ENCODE data around the gene ALX4. TPM values are rescaled to one million over a fixed set of nuclear protein-coding genes. Genes with fewer than 3 reads are reported as not detected.

Gene ALX4
- total and polyA plus RNA-seq, 2 of the 8 experiments (the other 6 are each of a cell fraction or from before 2014, with no cell fraction given) = not detected

GRCh38 chr11:44324222-44324621, 14.3 kb upstream of the ALX4 start:
- Histone ChIP-seq H2BK15ac (ENCODE audit: low read length) (no peak overlapping the region), H3K4me1 (replicated peaks in 1 of 4; ENCODE audit: control insufficient read depth in 3 of 4, insufficient read depth in 4 of 4, low read length in 3 of 4) (peaks cover 0 to 13% (median 8%) of the 10 kb centered on the region in 4 experiments; a peak in 6 of 7 replicates), H3K4me3 (ENCODE audit: extremely low read depth in 1 of 4, insufficient read depth in 2 of 4, low read depth in 3 of 4, low read length in 4 of 4) (no peak overlapping the region), H3K4ac (replicated peaks; ENCODE audit: insufficient read length, low read depth, low read length) (no peak overlapping the region), H3K27me3 (replicated peaks in 1 of 4; ENCODE audit: control insufficient read depth in 3 of 4, extremely low read depth in 1 of 4, insufficient read depth in 3 of 4, low read length in 3 of 4) (peaks cover 56 to 93% (median 87%) of the 10 kb centered on the region in 4 experiments), H2BK12ac (ENCODE audit: low read depth, low read length) (no peak overlapping the region; the same call in 1 of the 2 replicates), H2BK5ac (ENCODE audit: low read depth, low read length) (no peak overlapping the region), H3K27ac (ENCODE audit: low read depth, low read length) (no peak overlapping the region), H3K23ac (ENCODE audit: insufficient read length) (no peak overlapping the region), H3K23me2 (ENCODE audit: low read depth, low read length) (no peaks in the 10 kb centered on the region; the same call in 1 of the 2 replicates), H3K36me3 (ENCODE audit: control insufficient read depth in 2 of 4, insufficient read depth in 4 of 4, low read length in 3 of 4) (no peaks in the 10 kb centered on the region), H4K91ac (replicated peaks; ENCODE audit: insufficient read length, low read length) (no peak overlapping the region), H2AK5ac (ENCODE audit: low read depth, low read length) (no peak overlapping the region), H3K9ac (replicated peaks in 1 of 4; ENCODE audit: extremely low read depth in 1 of 4, low read depth in 3 of 4, low read length in 3 of 4) (no peak overlapping the region), H3K56ac (replicated peaks; ENCODE audit: insufficient read length, low read depth, low read length) (no peak overlapping the region), H4K8ac (ENCODE audit: extremely low read depth, insufficient read depth, low read length) (no peak overlapping the region), H4K5ac (ENCODE audit: insufficient read length, low read depth, low read length) (no peak overlapping the region), H2AFZ (ENCODE audit: low read length) (no peak overlapping the region), H4K20me1 (replicated peaks in 1 of 2; ENCODE audit: control insufficient read depth in 1 of 2, insufficient read depth in 2 of 2, low read length in 2 of 2) (peaks cover 6% of the 10 kb centered on the region in 2 experiments), H3K18ac (ENCODE audit: extremely low read depth, low read length) (no peak overlapping the region), H3K79me2 (ENCODE audit: control insufficient read depth in 1 of 2, insufficient read depth in 2 of 2, low read length in 2 of 2) (no peaks in the 10 kb centered on the region), H2BK120ac (replicated peaks; ENCODE audit: low read depth, low read length) (no peak overlapping the region), H2BK20ac (ENCODE audit: low read length) (no peak overlapping the region), H3K4me2 (ENCODE audit: insufficient read depth in 1 of 2, low read depth in 2 of 2, low read length in 2 of 2) (no peak overlapping the region), H3K9me3 (ENCODE audit: insufficient read depth in 2 of 2, low read depth in 1 of 2, low read length in 1 of 2) (no peaks in the 10 kb centered on the region), H3K14ac (ENCODE audit: insufficient read length) (no peak overlapping the region), H3K79me1 (ENCODE audit: low read depth, low read length) (no peaks in the 10 kb centered on the region)
- no peak for FAIRE-seq
- 86% methylated on average over 1 of the region's 1 CpG; no CpG with 5 or more reads in 1 of the 2 experiments for WGBS, 2 experiments (ENCODE audit: extremely low coverage in 1 of 2, insufficient coverage in 1 of 2, insufficient read length in 1 of 2, insufficient replicate concordance in 2 of 2, low coverage in 1 of 2, low lambda C conversion rate in 2 of 2, missing lambda C conversion rate in 1 of 2)
- ChIA-PET CTCF (ENCODE audit: partially characterized antibody) (interaction anchor here (0.5 to 3.7 kb wide), 13 partner anchors 9 to 220 kb away, joined by 3 to 27 read pairs (median 4); no protein-coding TSS in a partner anchor), POLR2A (ENCODE audit: partially characterized antibody) (interaction anchor here (2.8 kb wide), 1 partner anchor 10 kb away, joined by 10 read pairs; no protein-coding TSS in a partner anchor)
- DNase-seq (ENCODE audit: low read depth in 1 of 2, low spot score in 2 of 2) = no peak
- TF ChIP-seq TAF1 (IDR thresholded peaks at IDR 0.05; ENCODE audit: low read depth, low read length) = no peak
- TF ChIP-seq, protein P1, sequence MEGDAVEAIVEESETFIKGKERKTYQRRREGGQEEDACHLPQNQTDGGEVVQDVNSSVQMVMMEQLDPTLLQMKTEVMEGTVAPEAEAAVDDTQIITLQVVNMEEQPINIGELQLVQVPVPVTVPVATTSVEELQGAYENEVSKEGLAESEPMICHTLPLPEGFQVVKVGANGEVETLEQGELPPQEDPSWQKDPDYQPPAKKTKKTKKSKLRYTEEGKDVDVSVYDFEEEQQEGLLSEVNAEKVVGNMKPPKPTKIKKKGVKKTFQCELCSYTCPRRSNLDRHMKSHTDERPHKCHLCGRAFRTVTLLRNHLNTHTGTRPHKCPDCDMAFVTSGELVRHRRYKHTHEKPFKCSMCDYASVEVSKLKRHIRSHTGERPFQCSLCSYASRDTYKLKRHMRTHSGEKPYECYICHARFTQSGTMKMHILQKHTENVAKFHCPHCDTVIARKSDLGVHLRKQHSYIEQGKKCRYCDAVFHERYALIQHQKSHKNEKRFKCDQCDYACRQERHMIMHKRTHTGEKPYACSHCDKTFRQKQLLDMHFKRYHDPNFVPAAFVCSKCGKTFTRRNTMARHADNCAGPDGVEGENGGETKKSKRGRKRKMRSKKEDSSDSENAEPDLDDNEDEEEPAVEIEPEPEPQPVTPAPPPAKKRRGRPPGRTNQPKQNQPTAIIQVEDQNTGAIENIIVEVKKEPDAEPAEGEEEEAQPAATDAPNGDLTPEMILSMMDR (IDR thresholded peaks at IDR 0.05; ENCODE audit: control extremely low read depth in 1 of 3, insufficient read depth in 1 of 3, low read depth in 1 of 3, low read length in 3 of 3) = no peak
- no peak for TF ChIP-seq CEBPB (IDR thresholded peaks at IDR 0.05; ENCODE audit: low read depth, low read length)
- TF ChIP-seq EGR1 (IDR thresholded peaks at IDR 0.05; ENCODE audit: borderline replicate concordance, low read depth, low read length) = no peak
